HEK293 (cell line): ENCODE data around the gene GLT8D2.

Experiments used
- CTCF ChIA-PET: fragments of 350-600 bp; formaldehyde crosslinking; extraction: SDS; loops from one replicate; lab custom pipeline; 2021; ENCODE audit warnings: antibody characterized with exemption; lab: Yijun Ruan, JAX
- POLR2A ChIA-PET: fragments of 300-600 bp; formaldehyde crosslinking; extraction: SDS; loops from one replicate; lab custom pipeline; 2020; ENCODE audit warnings: antibody characterized with exemption, inconsistent platforms; lab: Yijun Ruan, JAX
- H3K27ac ChIP-seq: fragments of 200-500 bp; sonication (Bioruptor generic); 2 replicates; pipeline ENCODE4 v1.5.1; 2014; ENCODE audit warnings: low read depth, low read length, control low read depth, inconsistent platforms; ENCODE audit errors: extremely low read depth
- H3K36me3 ChIP-seq, 2 experiments: fragments of 200-500 bp in 1 of 2; sonication (Bioruptor generic) in 1 of 2; 1 replicate in 1 of 2; 2 replicates in 1 of 2; pipeline ENCODE4 v1.5.1; 2014 to 2017; ENCODE audit warnings: inconsistent platforms in 2 of 2, low read length in 2 of 2; ENCODE audit not compliant: control insufficient read depth in 2 of 2, insufficient read depth in 1 of 2
- H3K4me1 ChIP-seq: fragments of 200-500 bp; sonication (Bioruptor generic); 2 replicates; pipeline ENCODE4 v1.5.1; 2014; ENCODE audit warnings: mild to moderate bottlenecking, low read length, inconsistent platforms; ENCODE audit not compliant: control insufficient read depth, insufficient read depth
- H3K4me3 ChIP-seq: 2 replicates; pipeline ENCODE4 v1.5.1; 2011; ENCODE audit warnings: low read depth, mild to moderate bottlenecking, control low read depth, low read length, moderate library complexity
- H3K9me3 ChIP-seq: fragments of 200-500 bp; sonication (Bioruptor generic); 2 replicates; pipeline ENCODE4 v1.5.1; 2014; ENCODE audit warnings: low read depth, low read length, inconsistent platforms; ENCODE audit not compliant: control insufficient read depth, insufficient read depth
- GLI4 ChIP-seq: fragments of 450-650 bp; formaldehyde crosslinking; IDR thresholded peaks from 2 replicates; pipeline ENCODE4 v1.5.1; 2016; ENCODE audit warnings: missing biosample characterization, missing genetic modification characterization
- KLF7 ChIP-seq: fragments of 450-650 bp; formaldehyde crosslinking; IDR thresholded peaks from 2 replicates; pipeline ENCODE4 v1.5.1; 2016; ENCODE audit warnings: missing biosample characterization, missing genetic modification characterization, borderline replicate concordance
- KLF8 ChIP-seq: fragments of 450-650 bp; formaldehyde crosslinking; IDR thresholded peaks from 2 replicates; pipeline ENCODE4 v1.5.1; 2016; ENCODE audit warnings: missing biosample characterization, missing genetic modification characterization
- ZNF24 ChIP-seq: fragments of 450-650 bp; formaldehyde crosslinking; IDR thresholded peaks from 2 replicates; pipeline ENCODE4 v1.5.1; 2016; ENCODE audit warnings: missing biosample characterization, missing genetic modification characterization
- ZNF248 ChIP-seq: fragments of 450-650 bp; formaldehyde crosslinking; IDR thresholded peaks from 2 replicates; pipeline ENCODE4 v1.5.1; 2017; ENCODE audit warnings: missing biosample characterization, missing genetic modification characterization
- ZNF311 ChIP-seq: fragments of 450-650 bp; formaldehyde crosslinking; IDR thresholded peaks from 2 replicates; pipeline ENCODE4 v1.5.1; 2017; ENCODE audit warnings: missing biosample characterization, missing genetic modification characterization, borderline replicate concordance
- ZNF335 ChIP-seq: fragments of 450-650 bp; formaldehyde crosslinking; conservative IDR thresholded peaks from 2 replicates; pipeline ENCODE4 v1.5.1; 2016; ENCODE audit warnings: missing biosample characterization, missing genetic modification characterization
- ZNF341 ChIP-seq: fragments of 450-650 bp; formaldehyde crosslinking; IDR thresholded peaks from 2 replicates; pipeline ENCODE4; 2016; ENCODE audit warnings: low read depth, missing biosample characterization, missing genetic modification characterization
- ZNF48 ChIP-seq: fragments of 450-650 bp; formaldehyde crosslinking; IDR thresholded peaks from 2 replicates; pipeline ENCODE4 v1.5.1; 2016; ENCODE audit warnings: missing biosample characterization, missing genetic modification characterization
- ZNF501 ChIP-seq: fragments of 450-650 bp; formaldehyde crosslinking; IDR thresholded peaks from 2 replicates; pipeline ENCODE4 v1.5.1; 2016; ENCODE audit warnings: missing biosample characterization, missing genetic modification characterization
- ZNF521 ChIP-seq: fragments of 450-650 bp; formaldehyde crosslinking; IDR thresholded peaks from 2 replicates; pipeline ENCODE4 v1.5.1; 2017; ENCODE audit warnings: missing biosample characterization, mild to moderate bottlenecking, missing genetic modification characterization
- ZNF600 ChIP-seq: fragments of 450-650 bp; formaldehyde crosslinking; IDR thresholded peaks from 2 replicates; pipeline ENCODE4 v1.5.1; 2016; ENCODE audit warnings: missing biosample characterization, missing genetic modification characterization
- ZNF624 ChIP-seq: fragments of 450-650 bp; formaldehyde crosslinking; IDR thresholded peaks from 2 replicates; pipeline ENCODE4 v1.5.1; 2017; ENCODE audit warnings: missing biosample characterization, missing genetic modification characterization
- ZNF76 ChIP-seq: fragments of 450-650 bp; formaldehyde crosslinking; IDR thresholded peaks from 2 replicates; pipeline ENCODE4; 2016; ENCODE audit warnings: low read depth, missing biosample characterization, missing genetic modification characterization, borderline replicate concordance
- ZNF777 ChIP-seq: fragments of 450-650 bp; formaldehyde crosslinking; IDR thresholded peaks from 2 replicates; pipeline ENCODE4 v1.5.1; 2017; ENCODE audit warnings: missing biosample characterization, missing genetic modification characterization, borderline replicate concordance
- TF ChIP-seq, protein P1 (sequence below): fragments of 450-650 bp; formaldehyde crosslinking; conservative IDR thresholded peaks from 2 replicates; pipeline ENCODE4 v1.5.1; 2016; ENCODE audit warnings: low read depth, missing biosample characterization, missing genetic modification characterization
- TF ChIP-seq, protein P2 (sequence below): fragments of 450-650 bp; formaldehyde crosslinking; IDR thresholded peaks from 2 replicates; pipeline ENCODE4 v1.5.1; 2017; ENCODE audit warnings: missing biosample characterization, missing genetic modification characterization
- TF ChIP-seq, protein P3 (sequence below): fragments of 450-650 bp; IDR thresholded peaks from 2 replicates; pipeline ENCODE4 v1.5.1; 2018; ENCODE audit warnings: missing biosample characterization, missing genetic modification characterization
- TF ChIP-seq, protein P4 (sequence below): fragments of 450-650 bp; formaldehyde crosslinking; IDR thresholded peaks from 2 replicates; pipeline ENCODE4 v1.5.1; 2016; ENCODE audit warnings: missing biosample characterization, missing genetic modification characterization
- TF ChIP-seq, protein P5 (sequence below): fragments of 450-650 bp; formaldehyde crosslinking; IDR thresholded peaks from 2 replicates; pipeline ENCODE4; 2016; ENCODE audit warnings: missing biosample characterization, missing genetic modification characterization

Gene GLT8D2

DNA sequence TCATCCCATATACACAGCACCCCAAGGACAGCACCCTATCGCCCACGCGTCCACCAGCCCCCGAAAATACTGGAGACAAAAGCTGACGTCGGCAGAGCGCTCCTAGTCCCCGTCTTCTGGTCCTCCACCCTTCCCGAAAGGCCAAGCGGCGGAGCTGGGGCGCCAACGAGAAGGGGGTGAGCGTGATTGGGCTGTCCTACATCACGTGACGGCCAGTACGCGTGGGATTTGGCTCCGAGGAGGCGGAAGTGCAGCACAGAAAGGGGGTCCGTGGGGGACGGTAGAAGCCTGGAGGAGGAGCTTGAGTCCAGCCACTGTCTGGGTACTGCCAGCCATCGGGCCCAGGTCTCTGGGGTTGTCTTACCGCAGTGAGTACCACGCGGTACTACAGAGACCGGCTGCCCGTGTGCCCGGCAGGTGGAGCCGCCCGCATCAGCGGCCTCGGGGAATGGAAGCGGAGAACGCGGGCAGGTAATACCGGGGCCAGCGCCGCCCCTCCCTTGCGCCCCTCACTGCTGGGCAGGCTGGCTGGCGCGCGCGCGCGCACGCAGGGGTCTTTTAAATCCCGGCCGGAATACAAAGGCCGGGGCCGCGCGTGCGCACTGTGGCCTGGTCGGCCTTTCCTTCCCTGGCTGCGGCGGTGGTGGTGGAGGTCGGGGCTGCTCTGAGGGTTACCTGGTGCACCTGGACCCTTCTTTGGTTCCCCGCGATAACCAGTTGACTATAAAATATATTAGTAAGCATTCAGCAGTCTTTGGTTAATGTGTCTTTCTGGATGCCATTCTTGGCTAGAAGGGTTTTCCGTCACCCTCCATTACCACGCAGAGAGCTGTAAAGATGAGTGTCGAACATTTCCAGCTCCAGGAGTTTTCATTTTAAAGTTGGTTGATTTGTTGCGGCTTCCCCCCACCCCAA is 84.1 kb downstream of the GLT8D2 start, which contains the start of gene TDG (continued):
- TF ChIP-seq KLF7 (peak; percentile 62; the same call in 1 of the 2 replicates), ZNF341 (no peak), ZNF600 (peak; percentile 93), KLF8 (tag by site-specific recombination) (peak; percentile 90; the same call in 1 of the 2 replicates), ZNF521 (tag by site-specific recombination) (no peak), ZNF24 (peak; percentile 93), GLI4 (tag by site-specific recombination) (no peak)
- TF ChIP-seq, protein P1, sequence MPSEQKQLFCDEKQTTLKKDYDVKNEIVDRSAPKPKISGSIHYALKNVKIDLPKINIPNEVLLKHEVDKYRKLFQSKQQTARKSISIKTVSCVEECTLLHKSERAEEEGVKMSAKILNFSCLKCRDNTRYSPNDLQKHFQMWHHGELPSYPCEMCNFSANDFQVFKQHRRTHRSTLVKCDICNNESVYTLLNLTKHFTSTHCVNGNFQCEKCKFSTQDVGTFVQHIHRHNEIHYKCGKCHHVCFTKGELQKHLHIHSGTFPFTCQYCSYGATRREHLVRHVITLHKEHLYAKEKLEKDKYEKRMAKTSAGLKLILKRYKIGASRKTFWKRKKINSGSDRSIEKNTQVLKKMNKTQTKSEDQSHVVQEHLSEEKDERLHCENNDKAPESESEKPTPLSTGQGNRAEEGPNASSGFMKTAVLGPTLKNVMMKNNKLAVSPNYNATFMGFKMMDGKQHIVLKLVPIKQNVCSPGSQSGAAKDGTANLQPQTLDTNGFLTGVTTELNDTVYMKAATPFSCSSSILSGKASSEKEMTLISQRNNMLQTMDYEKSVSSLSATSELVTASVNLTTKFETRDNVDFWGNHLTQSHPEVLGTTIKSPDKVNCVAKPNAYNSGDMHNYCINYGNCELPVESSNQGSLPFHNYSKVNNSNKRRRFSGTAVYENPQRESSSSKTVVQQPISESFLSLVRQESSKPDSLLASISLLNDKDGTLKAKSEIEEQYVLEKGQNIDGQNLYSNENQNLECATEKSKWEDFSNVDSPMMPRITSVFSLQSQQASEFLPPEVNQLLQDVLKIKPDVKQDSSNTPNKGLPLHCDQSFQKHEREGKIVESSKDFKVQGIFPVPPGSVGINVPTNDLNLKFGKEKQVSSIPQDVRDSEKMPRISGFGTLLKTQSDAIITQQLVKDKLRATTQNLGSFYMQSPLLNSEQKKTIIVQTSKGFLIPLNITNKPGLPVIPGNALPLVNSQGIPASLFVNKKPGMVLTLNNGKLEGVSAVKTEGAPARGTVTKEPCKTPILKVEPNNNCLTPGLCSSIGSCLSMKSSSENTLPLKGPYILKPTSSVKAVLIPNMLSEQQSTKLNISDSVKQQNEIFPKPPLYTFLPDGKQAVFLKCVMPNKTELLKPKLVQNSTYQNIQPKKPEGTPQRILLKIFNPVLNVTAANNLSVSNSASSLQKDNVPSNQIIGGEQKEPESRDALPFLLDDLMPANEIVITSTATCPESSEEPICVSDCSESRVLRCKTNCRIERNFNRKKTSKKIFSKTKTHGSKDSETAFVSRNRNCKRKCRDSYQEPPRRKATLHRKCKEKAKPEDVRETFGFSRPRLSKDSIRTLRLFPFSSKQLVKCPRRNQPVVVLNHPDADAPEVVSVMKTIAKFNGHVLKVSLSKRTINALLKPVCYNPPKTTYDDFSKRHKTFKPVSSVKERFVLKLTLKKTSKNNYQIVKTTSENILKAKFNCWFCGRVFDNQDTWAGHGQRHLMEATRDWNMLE (tag by site-specific recombination): peak; percentile 42; the same call in 1 of the 2 replicates
- TF ChIP-seq, protein P2, sequence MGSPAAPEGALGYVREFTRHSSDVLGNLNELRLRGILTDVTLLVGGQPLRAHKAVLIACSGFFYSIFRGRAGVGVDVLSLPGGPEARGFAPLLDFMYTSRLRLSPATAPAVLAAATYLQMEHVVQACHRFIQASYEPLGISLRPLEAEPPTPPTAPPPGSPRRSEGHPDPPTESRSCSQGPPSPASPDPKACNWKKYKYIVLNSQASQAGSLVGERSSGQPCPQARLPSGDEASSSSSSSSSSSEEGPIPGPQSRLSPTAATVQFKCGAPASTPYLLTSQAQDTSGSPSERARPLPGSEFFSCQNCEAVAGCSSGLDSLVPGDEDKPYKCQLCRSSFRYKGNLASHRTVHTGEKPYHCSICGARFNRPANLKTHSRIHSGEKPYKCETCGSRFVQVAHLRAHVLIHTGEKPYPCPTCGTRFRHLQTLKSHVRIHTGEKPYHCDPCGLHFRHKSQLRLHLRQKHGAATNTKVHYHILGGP (tag by site-specific recombination): no peak

DNA sequence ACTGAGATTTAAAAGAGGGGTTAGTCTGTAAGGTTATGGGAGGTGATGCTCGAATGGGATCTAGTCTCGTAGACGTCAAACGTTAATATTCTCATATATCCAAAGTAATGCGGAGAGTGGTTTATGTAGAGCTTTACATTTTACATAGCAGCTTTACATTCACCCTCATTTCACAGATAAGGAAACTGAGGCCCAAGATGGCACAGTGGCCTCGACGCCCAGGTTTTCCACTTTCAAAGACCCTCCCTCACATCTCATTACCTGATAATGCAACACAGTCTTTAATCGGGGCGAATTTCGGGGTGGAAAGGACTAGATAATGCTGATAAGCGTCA is 84.8 kb downstream of the GLT8D2 start:
- CTCF ChIA-PET: interaction anchor here (0.7 to 1.4 kb wide), 4 partner anchors 18 to 94 kb away, joined by 3 to 4 read pairs (median 4); no protein-coding TSS in a partner anchor
- POLR2A ChIA-PET: interaction anchor here (0.7 to 4.1 kb wide), 21 partner anchors 9 to 173 kb away, joined by 3 to 80 read pairs (median 7); partner anchors contain the start of genes GLT8D2, HCFC2, HSP90B1 and NFYB
- peaks cover 5 to 28% of the 10 kb centered on the region in 2 experiments; a peak in 2 of 3 replicates for H3K36me3 ChIP-seq
- H3K4me3 ChIP-seq: peak overlapping the region; percentile 83
- H3K4me1 ChIP-seq: peaks cover 7% of the 10 kb centered on the region
- H3K27ac ChIP-seq: peak overlapping the region; percentile 40; the same call in 1 of the 2 replicates
- no peaks in the 10 kb centered on the region for H3K9me3 ChIP-seq
- TF ChIP-seq ZNF248 (tag by site-specific recombination) (no peak), ZNF777 (tag by site-specific recombination) (0 out of 2 replicates have a peak, but pooled peaks have one; percentile 16), ZNF335 (no peak), ZNF501 (tag by site-specific recombination) (no peak), ZNF624 (no peak), ZNF48 (tag by site-specific recombination) (no peak), ZNF311 (no peak), ZNF76 (tag by site-specific recombination) (no peak)
- TF ChIP-seq, protein P3, sequence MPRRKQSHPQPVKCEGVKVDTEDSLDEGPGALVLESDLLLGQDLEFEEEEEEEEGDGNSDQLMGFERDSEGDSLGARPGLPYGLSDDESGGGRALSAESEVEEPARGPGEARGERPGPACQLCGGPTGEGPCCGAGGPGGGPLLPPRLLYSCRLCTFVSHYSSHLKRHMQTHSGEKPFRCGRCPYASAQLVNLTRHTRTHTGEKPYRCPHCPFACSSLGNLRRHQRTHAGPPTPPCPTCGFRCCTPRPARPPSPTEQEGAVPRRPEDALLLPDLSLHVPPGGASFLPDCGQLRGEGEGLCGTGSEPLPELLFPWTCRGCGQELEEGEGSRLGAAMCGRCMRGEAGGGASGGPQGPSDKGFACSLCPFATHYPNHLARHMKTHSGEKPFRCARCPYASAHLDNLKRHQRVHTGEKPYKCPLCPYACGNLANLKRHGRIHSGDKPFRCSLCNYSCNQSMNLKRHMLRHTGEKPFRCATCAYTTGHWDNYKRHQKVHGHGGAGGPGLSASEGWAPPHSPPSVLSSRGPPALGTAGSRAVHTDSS (tag by site-specific recombination): 0 out of 2 replicates have a peak, but pooled peaks have one; percentile 5
- TF ChIP-seq, protein P4, sequence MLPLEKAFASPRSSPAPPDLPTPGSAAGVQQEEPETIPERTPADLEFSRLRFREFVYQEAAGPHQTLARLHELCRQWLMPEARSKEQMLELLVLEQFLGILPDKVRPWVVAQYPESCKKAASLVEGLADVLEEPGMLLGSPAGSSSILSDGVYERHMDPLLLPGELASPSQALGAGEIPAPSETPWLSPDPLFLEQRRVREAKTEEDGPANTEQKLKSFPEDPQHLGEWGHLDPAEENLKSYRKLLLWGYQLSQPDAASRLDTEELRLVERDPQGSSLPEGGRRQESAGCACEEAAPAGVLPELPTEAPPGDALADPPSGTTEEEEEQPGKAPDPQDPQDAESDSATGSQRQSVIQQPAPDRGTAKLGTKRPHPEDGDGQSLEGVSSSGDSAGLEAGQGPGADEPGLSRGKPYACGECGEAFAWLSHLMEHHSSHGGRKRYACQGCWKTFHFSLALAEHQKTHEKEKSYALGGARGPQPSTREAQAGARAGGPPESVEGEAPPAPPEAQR: 0 out of 2 replicates have a peak, but pooled peaks have one; percentile 33
- TF ChIP-seq, protein P5, sequence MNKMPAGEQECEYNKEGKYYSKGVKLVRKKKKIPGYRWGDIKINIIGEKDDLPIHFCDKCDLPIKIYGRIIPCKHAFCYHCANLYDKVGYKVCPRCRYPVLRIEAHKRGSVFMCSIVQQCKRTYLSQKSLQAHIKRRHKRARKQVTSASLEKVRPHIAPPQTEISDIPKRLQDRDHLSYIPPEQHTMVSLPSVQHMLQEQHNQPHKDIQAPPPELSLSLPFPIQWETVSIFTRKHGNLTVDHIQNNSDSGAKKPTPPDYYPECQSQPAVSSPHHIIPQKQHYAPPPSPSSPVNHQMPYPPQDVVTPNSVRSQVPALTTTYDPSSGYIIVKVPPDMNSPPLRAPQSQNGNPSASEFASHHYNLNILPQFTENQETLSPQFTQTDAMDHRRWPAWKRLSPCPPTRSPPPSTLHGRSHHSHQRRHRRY (tag by site-specific recombination): no peak
